ENCODE results near the gene HSPD1.

HSPD1 gene

GRCh38 chr2:197513915-197514314 is 14.3 kb upstream of the HSPD1 start:
- TF ChIP-seq ZNF70 (CRISPR knock-in tag; IDR thresholded peaks at IDR 0.05) (no peak), TOX (CRISPR knock-in tag; IDR thresholded peaks at IDR 0.05; ENCODE audit: borderline replicate concordance) (no peak), OSR1 (CRISPR knock-in tag; IDR thresholded peaks at IDR 0.05) (no peak), RARB (CRISPR knock-in tag; IDR thresholded peaks at IDR 0.05) (no peak), ZC3H10 (CRISPR knock-in tag; IDR thresholded peaks at IDR 0.05) (no peak), GLIS3 (CRISPR knock-in tag; IDR thresholded peaks at IDR 0.05) (no peak), CREB5 (CRISPR knock-in tag; IDR thresholded peaks at IDR 0.05; ENCODE audit: low read depth) (no peak), TSHZ2 (CRISPR knock-in tag; IDR thresholded peaks at IDR 0.05) (no peak), ZNF8 (CRISPR knock-in tag; IDR thresholded peaks at IDR 0.05) (no peak), ZFP30 (CRISPR knock-in tag; IDR thresholded peaks at IDR 0.05) (no peak), TCF4 (CRISPR knock-in tag; IDR thresholded peaks at IDR 0.05; ENCODE audit: borderline replicate concordance) (no peak), BACH2 (CRISPR knock-in tag; IDR thresholded peaks at IDR 0.05; ENCODE audit: borderline replicate concordance) (no peak), CSDC2 (CRISPR knock-in tag; IDR thresholded peaks at IDR 0.05) (no peak), ARNTL (CRISPR knock-in tag; IDR thresholded peaks at IDR 0.05; ENCODE audit: borderline replicate concordance, low read depth) (no peak), ZNF565 (CRISPR knock-in tag; conservative IDR thresholded peaks at IDR 0.05; ENCODE audit: low read depth) (no peak), POU6F1 (CRISPR knock-in tag; IDR thresholded peaks at IDR 0.05; ENCODE audit: borderline replicate concordance, low read depth) (no peak), CSRNP3 (CRISPR knock-in tag; IDR thresholded peaks at IDR 0.05) (no peak), ISL1 (CRISPR knock-in tag; IDR thresholded peaks at IDR 0.05) (no peak)
- ATAC-seq: no peak

- no peak for ATAC-seq
- no peak for TF ChIP-seq TSHZ2 (CRISPR knock-in tag; IDR thresholded peaks at IDR 0.05)
- TF ChIP-seq ZNF70 (CRISPR knock-in tag; IDR thresholded peaks at IDR 0.05): no peak
- TF ChIP-seq ESRRG (CRISPR knock-in tag; IDR thresholded peaks at IDR 0.05): no peak
- no peak for TF ChIP-seq PATZ1 (CRISPR knock-in tag; IDR thresholded peaks at IDR 0.05; ENCODE audit: borderline replicate concordance)
- TF ChIP-seq TOX (CRISPR knock-in tag; IDR thresholded peaks at IDR 0.05; ENCODE audit: borderline replicate concordance): no peak
- TF ChIP-seq OSR1 (CRISPR knock-in tag; IDR thresholded peaks at IDR 0.05): no peak
- no peak for TF ChIP-seq CSDC2 (CRISPR knock-in tag; IDR thresholded peaks at IDR 0.05)
- TF ChIP-seq ARNTL (CRISPR knock-in tag; IDR thresholded peaks at IDR 0.05; ENCODE audit: borderline replicate concordance, low read depth): no peak
- no peak for TF ChIP-seq ZC3H10 (CRISPR knock-in tag; IDR thresholded peaks at IDR 0.05)
- no peak for TF ChIP-seq BACH2 (CRISPR knock-in tag; IDR thresholded peaks at IDR 0.05; ENCODE audit: borderline replicate concordance)
- TF ChIP-seq RARB (CRISPR knock-in tag; IDR thresholded peaks at IDR 0.05): no peak
- TF ChIP-seq POU6F1 (CRISPR knock-in tag; IDR thresholded peaks at IDR 0.05; ENCODE audit: borderline replicate concordance, low read depth): no peak
- no peak for TF ChIP-seq TCF4 (CRISPR knock-in tag; IDR thresholded peaks at IDR 0.05; ENCODE audit: borderline replicate concordance)
- no peak for TF ChIP-seq GLIS3 (CRISPR knock-in tag; IDR thresholded peaks at IDR 0.05)
- no peak for TF ChIP-seq CREB5 (CRISPR knock-in tag; IDR thresholded peaks at IDR 0.05; ENCODE audit: low read depth)
- no peak for TF ChIP-seq ZNF565 (CRISPR knock-in tag; conservative IDR thresholded peaks at IDR 0.05; ENCODE audit: low read depth)
- TF ChIP-seq ZFP30 (CRISPR knock-in tag; IDR thresholded peaks at IDR 0.05): no peak
These were observed 7.0 kb upstream of the HSPD1 start for GRCh38 chr2:197506658-197507057.

All from SK-N-SH treated with all-trans-retinoic acid at 6 μM for 48 hours (cell line).